MV-4-11 (cell line): Measurements from ENCODE around the gene SLC19A2.
"Not testable (repeated sequence)": the region's sequence is repeated elsewhere in the genome, so short reads cannot be mapped to it uniquely, and the experiment has no call there.

ENCODE experiments used
- DNase-seq: peaks from one replicate; lab custom pipeline; 2025; lab: John Stamatoyannopoulos, UW

The SLC19A2 gene

GRCh38 chr1:169509354-169509753, 23.6 kb upstream of the SLC19A2 start:
- no peak for DNase-seq

DNA sequence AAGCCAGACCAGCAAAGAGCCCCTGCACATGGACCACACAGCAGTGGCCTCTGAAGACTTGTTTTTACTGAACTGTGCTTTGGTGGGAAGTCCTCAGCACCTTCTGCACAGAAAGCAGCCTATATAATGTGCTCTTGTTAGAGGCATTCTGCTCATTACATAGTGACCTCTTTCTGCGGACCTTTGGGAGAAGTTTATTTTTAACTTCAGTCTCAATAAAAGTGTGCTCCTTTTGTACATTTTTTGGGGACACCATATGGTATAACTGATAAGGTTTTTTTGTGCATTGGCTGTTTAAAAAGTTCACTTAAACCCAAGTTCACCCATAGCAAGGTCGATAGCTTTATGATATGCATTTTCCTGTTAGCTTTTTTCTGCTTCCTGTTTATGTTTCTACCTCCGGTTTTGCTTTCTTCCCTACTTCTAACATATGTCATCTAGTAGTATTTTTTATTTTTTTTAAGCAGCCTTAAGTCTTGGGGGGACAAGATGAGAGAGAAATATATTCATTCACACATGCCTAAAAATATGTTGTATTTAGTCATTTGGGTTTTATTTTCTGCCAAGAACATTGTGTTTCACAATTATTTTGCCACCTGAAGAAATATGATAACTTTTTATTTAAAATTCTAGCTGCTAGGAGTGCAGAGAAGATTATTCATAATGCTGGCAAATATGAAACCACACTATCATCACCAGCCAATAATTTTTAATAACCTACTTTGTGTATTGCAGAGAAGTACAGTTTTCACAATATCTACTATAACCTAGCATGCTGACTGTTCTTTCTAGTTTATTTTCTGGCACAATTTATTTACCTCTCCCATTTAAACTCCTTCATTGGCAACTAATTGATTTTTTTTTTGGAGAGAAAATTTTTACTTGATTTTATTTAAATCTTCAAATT, 22.9 kb upstream of the SLC19A2 start:
- no peak for DNase-seq

DNA sequence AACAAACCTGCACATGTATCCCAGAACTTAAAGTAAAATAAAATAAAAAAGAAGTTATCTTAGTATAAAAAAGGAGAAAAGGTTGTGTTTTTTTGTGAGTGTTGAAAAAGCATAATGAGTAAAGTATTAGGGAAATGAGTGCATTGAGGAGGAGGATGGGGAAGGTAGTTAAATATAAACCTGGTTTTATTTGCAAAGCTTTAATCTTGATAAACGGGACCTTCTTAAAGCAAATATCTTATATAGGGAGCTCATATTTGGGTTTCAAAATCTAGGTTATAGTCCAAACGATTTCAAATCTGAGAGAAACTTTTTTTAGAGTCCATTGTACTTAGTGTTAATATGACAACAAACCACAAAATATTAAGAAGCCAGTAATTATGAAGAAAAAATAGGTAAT, 21.7 kb upstream of the SLC19A2 start:
- DNase-seq = no peak

DNA sequence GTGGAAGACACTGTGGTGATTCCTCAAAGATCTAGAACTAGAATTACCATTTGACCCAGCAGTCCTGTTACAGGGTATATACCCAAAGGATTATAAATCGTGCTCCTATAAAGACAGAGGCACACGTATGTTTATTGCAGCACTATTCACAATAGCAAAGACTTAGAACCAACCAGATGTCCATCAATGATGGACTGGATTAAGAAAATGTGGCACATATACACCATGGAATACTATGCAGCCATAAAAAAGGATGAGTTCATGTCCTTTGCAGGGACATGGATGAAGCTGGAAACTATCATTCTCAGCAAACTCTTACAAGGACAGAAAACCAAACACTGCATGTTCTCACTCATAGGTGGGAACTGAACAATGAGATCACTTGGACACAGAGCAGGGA, 17.9 kb upstream of the SLC19A2 start:
- DNase-seq = not testable (repeated sequence)

- no peak for DNase-seq
Measured at GRCh38 chr1:169499807-169500206, 14.1 kb upstream of the SLC19A2 start.

DNA sequence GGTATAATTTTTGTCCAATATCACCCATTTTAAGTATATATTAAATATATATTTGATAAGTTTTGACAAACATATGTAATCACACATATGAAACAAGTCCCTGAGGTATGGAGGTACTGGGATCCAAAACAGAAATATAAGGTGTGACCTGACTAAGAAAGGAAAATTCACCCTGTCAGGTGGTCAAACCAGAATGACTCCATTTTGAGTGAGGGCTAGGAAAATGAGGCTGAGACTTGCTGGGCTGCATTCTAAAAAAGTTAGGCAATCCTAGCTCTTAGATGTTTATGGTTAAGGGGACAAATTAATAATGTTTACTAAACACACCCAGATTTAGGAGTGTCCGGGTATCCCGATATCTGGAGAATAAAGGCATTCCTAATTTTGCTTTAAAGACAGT, 11.6 kb upstream of the SLC19A2 start:
- DNase-seq = no peak

DNA sequence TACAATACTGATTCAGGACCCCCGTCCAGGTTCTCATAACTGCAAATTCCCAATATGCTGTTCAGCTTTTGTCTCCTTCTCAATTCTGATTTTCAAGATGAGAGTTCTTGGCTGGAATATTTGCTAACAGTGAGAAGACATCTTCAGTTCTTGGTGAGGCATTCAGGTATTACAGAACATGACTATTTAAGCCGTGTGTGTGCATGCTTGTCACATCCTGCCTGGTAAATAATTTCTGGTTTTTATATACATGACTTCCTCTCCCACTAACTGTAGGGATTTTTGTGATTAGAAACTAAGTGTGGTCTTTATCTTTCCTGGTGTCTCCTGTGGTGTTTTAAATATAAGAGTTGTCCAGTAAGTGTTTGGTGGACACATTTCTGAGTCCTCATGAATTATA, 10.2 kb upstream of the SLC19A2 start:
- DNase-seq = no peak

GRCh38 chr1:169495046-169495775, 9.5 kb upstream of the SLC19A2 start:
- DNase-seq = no peak

- no peak for DNase-seq
Measured at GRCh38 chr1:169494343-169494742, 8.6 kb upstream of the SLC19A2 start.

GRCh38 chr1:169493251-169493650, 7.5 kb upstream of the SLC19A2 start:
- no peak for DNase-seq

GRCh38 chr1:169491845-169492281, 6.1 kb upstream of the SLC19A2 start:
- no peak for DNase-seq

DNA sequence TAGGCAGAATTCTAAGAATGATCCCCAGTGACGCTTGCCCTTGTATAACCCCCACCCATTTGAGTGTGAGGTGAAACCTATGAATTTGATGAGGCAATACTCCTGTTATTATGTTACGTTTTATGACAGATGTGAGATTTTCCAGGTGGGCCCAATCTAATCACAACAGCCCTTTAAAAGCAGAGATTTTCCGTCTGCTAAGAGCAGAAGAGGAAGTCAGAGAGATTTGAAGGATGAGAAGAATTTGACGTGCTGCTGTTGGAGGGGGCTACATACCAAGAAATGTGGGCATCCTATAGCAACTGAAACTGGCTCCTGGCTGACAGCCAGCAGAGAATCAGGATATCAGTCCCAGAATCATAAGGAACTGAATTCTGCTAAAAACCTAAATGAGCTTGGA, 2.4 kb upstream of the SLC19A2 start:
- DNase-seq = no peak

DNA sequence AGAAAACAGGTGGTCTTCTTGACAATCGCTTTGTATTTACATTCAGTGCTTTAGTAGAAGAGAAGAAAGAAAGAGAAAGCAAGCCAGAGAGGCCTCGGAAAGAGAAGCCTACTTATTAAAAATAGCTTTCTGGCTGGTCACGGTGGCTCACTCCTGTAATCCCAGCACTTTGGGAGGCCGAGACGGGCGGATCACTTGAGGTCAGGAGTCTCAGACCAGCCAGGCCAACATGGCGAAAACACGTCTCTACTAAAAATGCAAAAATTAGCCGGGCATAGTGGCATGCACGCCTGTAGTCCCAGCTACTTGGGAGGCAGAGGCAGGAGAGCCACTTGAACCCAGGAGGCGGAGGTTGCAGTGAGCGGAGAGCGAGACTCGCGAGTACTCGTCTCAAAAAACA, 1.8 kb upstream of the SLC19A2 start:
- no peak for DNase-seq

GRCh38 chr1:169487133-169487532, 1.4 kb upstream of the SLC19A2 start:
- no peak for DNase-seq

DNA sequence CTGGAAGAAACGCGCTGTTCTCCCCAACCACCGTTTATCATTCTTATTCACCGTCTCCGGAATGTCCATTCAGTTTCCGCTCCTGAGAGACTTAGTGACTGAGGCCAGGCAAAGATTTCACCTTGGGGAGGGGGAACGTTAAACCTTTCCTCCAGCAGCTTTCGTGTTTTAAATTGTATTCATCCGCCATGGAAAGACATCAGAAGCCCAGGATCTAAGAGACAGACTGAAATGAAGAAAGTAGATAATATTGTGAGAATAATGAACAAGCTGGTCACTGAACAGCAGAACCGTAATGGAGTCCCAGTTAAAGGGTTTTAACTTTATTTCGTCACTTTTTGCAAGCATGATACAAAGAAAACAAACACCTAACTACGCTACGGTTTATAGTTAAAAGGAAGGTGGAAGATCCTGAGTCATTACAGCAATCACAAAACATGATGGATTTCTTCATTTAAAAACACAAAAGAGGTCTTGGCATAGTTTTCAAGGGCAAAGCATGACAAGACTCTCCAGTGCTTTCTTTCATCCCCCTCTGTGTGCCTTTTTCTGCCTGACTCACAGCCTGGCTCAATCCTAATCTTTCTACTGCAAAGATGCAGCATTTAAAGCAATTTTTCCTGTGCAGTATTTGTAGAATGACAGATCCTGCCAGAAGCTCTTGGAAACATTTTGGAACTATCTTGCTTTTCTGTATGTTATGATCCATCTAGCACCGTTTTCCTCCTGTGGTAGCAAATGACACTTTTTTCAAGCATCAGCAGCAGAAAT, 722 bp upstream of the SLC19A2 start:
- no peak for DNase-seq

DNA sequence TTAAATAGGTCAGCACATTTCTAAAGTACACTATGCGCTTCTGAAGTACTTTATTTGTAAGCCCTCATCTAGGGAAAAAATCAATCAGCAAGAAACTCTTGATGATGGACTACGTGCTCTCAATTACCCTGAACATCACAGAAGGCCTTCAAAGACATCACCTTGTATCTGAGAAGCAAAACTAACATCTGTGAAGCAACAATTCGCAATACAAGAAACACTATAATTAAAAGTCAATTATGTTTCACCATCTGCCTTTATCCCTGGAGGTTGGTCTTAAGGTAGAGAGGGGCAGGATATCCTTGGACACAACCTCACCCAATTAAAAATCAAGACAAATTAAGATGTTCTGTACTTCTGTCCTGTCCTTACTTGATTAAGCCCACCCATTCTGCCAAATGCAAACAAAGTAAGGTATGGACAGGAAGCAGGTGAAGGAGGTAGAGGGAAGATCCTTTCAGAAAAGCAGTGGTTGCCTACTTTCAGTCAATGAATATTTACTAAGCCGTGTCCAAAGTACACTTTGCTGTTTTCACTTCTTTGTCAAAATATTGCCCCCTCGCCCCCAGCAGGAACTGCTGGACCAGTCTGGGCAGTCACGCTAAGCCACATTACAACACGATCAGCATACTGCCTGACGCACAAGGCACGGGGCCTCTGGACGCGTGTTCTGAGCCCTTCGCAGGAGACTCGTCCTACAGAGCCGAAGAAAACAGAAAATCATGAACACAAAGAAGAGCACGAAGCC, 887 bp downstream of the SLC19A2 start:
- peak; percentile 19 for DNase-seq

GRCh38 chr1:169484101-169484500, 1.6 kb downstream of the SLC19A2 start:
- DNase-seq = no peak

GRCh38 chr1:169483500-169483966, 2.2 kb downstream of the SLC19A2 start:
- no peak for DNase-seq

DNA sequence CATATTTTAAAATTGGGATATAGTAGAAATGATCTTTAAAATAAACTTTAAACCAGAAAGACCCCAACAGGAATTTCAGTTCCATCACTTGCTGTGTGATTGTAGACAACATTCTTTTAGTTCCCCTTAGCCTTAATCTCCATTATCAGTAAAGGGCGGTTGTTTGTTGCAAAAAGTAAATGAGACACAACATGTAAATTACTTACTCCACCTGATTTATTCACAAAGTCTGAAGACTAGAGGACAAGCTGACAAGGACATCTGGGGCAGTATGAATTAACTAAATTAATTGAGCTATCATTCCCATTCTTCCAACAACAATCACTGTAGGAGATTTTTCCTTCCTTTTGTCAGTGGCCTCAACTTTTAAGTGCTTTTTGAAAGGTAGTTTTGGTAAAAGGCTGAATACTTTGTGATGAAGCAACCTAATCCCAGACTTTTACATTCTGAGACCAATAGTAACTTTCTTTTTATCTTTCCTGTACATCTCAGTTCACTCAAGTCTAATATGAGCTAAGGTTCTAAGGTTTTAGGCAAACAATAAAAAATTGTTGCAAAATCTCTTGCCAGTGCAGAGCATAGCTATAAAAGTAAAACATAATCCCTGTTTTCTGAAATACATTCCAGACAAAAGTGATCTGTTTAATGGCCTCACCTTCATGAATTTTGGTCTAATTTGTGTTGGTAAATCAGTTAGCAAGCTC, 6.2 kb downstream of the SLC19A2 start:
- no peak for DNase-seq

GRCh38 chr1:169478094-169478672, 7.6 kb downstream of the SLC19A2 start:
- DNase-seq = no peak
